ENCODE results near the gene ERFE. TPM values are rescaled to one million over a fixed set of nuclear protein-coding genes. Genes with fewer than 3 reads are reported as not detected.

The ERFE gene
- total and polyA plus RNA-seq, 9 of the 15 experiments (the other 6 are each of a cell fraction or from before 2014, with no cell fraction given), result 0.55 to 8.2 (median 3.7) TPM

GRCh38 chr2:238131761-238132462, 26.9 kb upstream of the ERFE start:
- ChIA-PET POLR2A (interaction anchor here (1.1 kb wide), 1 partner anchor 31 kb away, joined by 3 read pairs; no protein-coding TSS in a partner anchor), CTCF (ENCODE audit: low intra/inter-chr PET ratio) (no interaction called here)
- in situ Hi-C loops (cut with MboI), result no loop called here
- Histone ChIP-seq H3K36me3 (ENCODE audit: control insufficient read depth, insufficient read depth, low read length) (no peaks in the 10 kb centered on the region), H2AFZ (ENCODE audit: low read depth, low read length) (no peak overlapping the region), H3K9me3 (replicated peaks; ENCODE audit: control insufficient read depth, insufficient read depth, low read depth, low read length) (no peaks in the 10 kb centered on the region), H3K9me1 (ENCODE audit: control insufficient read depth, insufficient read depth, low read length) (no peaks in the 10 kb centered on the region), H3K27me3 (ENCODE audit: control insufficient read depth in 2 of 2, insufficient read depth in 2 of 2, low read length in 2 of 2) (peaks cover 5 to 49% of the 10 kb centered on the region in 2 experiments; a peak in 4 of 5 replicates), H3K27ac (ENCODE audit: extremely low read depth, low read depth, low read length) (no peak overlapping the region), H3K4me1 (replicated peaks in 1 of 2; ENCODE audit: control insufficient read depth in 2 of 2, insufficient read depth in 2 of 2, low read length in 2 of 2) (peaks cover 0 to 50% of the 10 kb centered on the region in 2 experiments; a peak in 3 of 5 replicates), H3K4me3 (no peak overlapping the region), H3K4me2 (ENCODE audit: insufficient read depth, low read length) (no peak overlapping the region), H3K9ac (ENCODE audit: insufficient read depth in 1 of 2, low read depth in 2 of 2, low read length in 2 of 2) (no peak overlapping the region), H4K20me1 (replicated peaks; ENCODE audit: control insufficient read depth, insufficient read depth, low read length) (no peaks in the 10 kb centered on the region), H3K79me2 (ENCODE audit: control insufficient read depth, insufficient read depth, low read length) (no peaks in the 10 kb centered on the region)
- no TSS peak for BruUV-seq (replicated peaks)
- WGBS (ENCODE audit: insufficient coverage, low coverage, missing lambda C conversion rate), result 17% methylated on average over 2 of the region's 14 CpGs
- intact Hi-C loops (cut with micrococcal nuclease), result loop anchor here (10.0 kb wide), 1 partner anchor 277 kb away; the partner anchor contains the start of gene RAMP1
- FAIRE-seq, result no peak
- no peak for DNase-seq (ENCODE audit: extremely low read depth in 1 of 4, low spot score in 3 of 4)
- no peak for ATAC-seq
- no peak for TF ChIP-seq ZEB2 (IDR thresholded peaks at IDR 0.05)
- no peak for TF ChIP-seq TEAD2 (tag; IDR thresholded peaks at IDR 0.05)
- no peak for TF ChIP-seq KLF13 (tag; IDR thresholded peaks at IDR 0.05; ENCODE audit: borderline replicate concordance, low read depth)
- no peak for TF ChIP-seq LCOR (CRISPR knock-in tag; IDR thresholded peaks at IDR 0.05)
- no peak for TF ChIP-seq TAF1 (IDR thresholded peaks at IDR 0.05; ENCODE audit: control insufficient read depth, extremely low read depth, insufficient read depth, low read length, severe bottlenecking)
- no peak for TF ChIP-seq SIRT6 (IDR thresholded peaks at IDR 0.05; ENCODE audit: low read depth, low read length)
- TF ChIP-seq JUN (IDR thresholded peaks at IDR 0.05; ENCODE audit: borderline replicate concordance, low read depth, low read length), result no peak
- TF ChIP-seq JUN (CRISPR knock-in tag; IDR thresholded peaks at IDR 0.05; ENCODE audit: borderline replicate concordance), result no peak
- no peak for TF ChIP-seq FOXA3 (CRISPR knock-in tag; conservative IDR thresholded peaks at IDR 0.05 in 1 of 2, IDR thresholded peaks at IDR 0.05 in 1 of 2)
- no peak for TF ChIP-seq SLC30A9 (CRISPR knock-in tag; IDR thresholded peaks at IDR 0.05)
- TF ChIP-seq, protein P1, sequence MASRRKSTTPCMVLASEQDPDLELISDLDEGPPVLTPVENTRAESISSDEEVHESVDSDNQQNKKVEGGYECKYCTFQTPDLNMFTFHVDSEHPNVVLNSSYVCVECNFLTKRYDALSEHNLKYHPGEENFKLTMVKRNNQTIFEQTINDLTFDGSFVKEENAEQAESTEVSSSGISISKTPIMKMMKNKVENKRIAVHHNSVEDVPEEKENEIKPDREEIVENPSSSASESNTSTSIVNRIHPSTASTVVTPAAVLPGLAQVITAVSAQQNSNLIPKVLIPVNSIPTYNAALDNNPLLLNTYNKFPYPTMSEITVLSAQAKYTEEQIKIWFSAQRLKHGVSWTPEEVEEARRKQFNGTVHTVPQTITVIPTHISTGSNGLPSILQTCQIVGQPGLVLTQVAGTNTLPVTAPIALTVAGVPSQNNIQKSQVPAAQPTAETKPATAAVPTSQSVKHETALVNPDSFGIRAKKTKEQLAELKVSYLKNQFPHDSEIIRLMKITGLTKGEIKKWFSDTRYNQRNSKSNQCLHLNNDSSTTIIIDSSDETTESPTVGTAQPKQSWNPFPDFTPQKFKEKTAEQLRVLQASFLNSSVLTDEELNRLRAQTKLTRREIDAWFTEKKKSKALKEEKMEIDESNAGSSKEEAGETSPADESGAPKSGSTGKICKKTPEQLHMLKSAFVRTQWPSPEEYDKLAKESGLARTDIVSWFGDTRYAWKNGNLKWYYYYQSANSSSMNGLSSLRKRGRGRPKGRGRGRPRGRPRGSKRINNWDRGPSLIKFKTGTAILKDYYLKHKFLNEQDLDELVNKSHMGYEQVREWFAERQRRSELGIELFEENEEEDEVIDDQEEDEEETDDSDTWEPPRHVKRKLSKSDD (conservative IDR thresholded peaks at IDR 0.05; ENCODE audit: low read length), result no peak
- TF ChIP-seq HOMEZ (CRISPR knock-in tag; IDR thresholded peaks at IDR 0.05), result no peak
- TF ChIP-seq, protein P2, sequence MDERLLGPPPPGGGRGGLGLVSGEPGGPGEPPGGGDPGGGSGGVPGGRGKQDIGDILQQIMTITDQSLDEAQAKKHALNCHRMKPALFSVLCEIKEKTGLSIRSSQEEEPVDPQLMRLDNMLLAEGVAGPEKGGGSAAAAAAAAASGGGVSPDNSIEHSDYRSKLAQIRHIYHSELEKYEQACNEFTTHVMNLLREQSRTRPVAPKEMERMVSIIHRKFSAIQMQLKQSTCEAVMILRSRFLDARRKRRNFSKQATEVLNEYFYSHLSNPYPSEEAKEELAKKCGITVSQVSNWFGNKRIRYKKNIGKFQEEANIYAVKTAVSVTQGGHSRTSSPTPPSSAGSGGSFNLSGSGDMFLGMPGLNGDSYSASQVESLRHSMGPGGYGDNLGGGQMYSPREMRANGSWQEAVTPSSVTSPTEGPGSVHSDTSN (CRISPR knock-in tag; IDR thresholded peaks at IDR 0.05; ENCODE audit: low read depth), result no peak
- TF ChIP-seq, protein P2 (tag; conservative IDR thresholded peaks at IDR 0.05; ENCODE audit: low read depth), result no peak
- no peak for TF ChIP-seq ZNF239 (CRISPR knock-in tag; IDR thresholded peaks at IDR 0.05)

Measured in K562 (cell line).